Subcutaneous abdominal adipose tissue (tissue), 5 donors: ENCODE results near the gene PURB.
"Not testable (repeated sequence)": the region's sequence is repeated elsewhere in the genome, so short reads cannot be mapped to it uniquely, and the experiment has no call there.

Experiments used
- H3K27ac ChIP-seq: one replicate; pipeline ENCODE4 v1.7.0; 2013; ENCODE audit warnings: low read depth, mild to moderate bottlenecking, inconsistent platforms, low read length, moderate library complexity
- H3K27me3 ChIP-seq, 5 donors: one replicate each; pipeline ENCODE4 v1.7.0; 2013; ENCODE audit warnings: low read length in 5 of 5, inconsistent platforms in 1 of 5; ENCODE audit not compliant: control insufficient read depth in 5 of 5, insufficient read depth in 4 of 5
- H3K36me3 ChIP-seq, 5 donors: one replicate each; pipeline ENCODE4 v1.7.0; 2013; ENCODE audit warnings: low read length in 5 of 5; ENCODE audit not compliant: control insufficient read depth in 5 of 5, insufficient read depth in 5 of 5
- H3K4me1 ChIP-seq, 5 donors: one replicate each; pipeline ENCODE4 v1.7.0; 2013; ENCODE audit warnings: low read length in 5 of 5, mild to moderate bottlenecking in 3 of 5, moderate library complexity in 1 of 5; ENCODE audit not compliant: control insufficient read depth in 5 of 5, insufficient read depth in 5 of 5
- H3K4me3 ChIP-seq, 5 donors: one replicate each; pipeline ENCODE4 v1.7.0; 2013; ENCODE audit warnings: low read length in 5 of 5, low read depth in 1 of 5
- H3K9ac ChIP-seq, 5 donors: one replicate each; pipeline ENCODE4 v1.7.0; 2013; ENCODE audit warnings: low read length in 5 of 5, mild to moderate bottlenecking in 4 of 5, moderate library complexity in 3 of 5
- H3K9me3 ChIP-seq, 5 donors: one replicate each; pipeline ENCODE4 v1.7.0; 2013; ENCODE audit warnings: low read length in 5 of 5; ENCODE audit not compliant: control insufficient read depth in 5 of 5
- donor health status: healthy.
- donor health status: healthy.
- donor health status: healthy.
- donor health status: healthy.
- donor health status: healthy.

Gene PURB

GRCh38 chr7:44861949-44862348 is 23.4 kb downstream of the PURB start:
- H3K9me3 ChIP-seq, H3K36me3 ChIP-seq, H3K27ac ChIP-seq, H3K4me3 ChIP-seq, H3K27me3 ChIP-seq, H3K9ac ChIP-seq, H3K4me1 ChIP-seq: not testable (repeated sequence)

GRCh38 chr7:44858161-44858560 is 27.2 kb downstream of the PURB start:
- H3K4me1 ChIP-seq, result peaks cover 0 to 6% (median 5%) of the 10 kb centered on the region in 5 donors
- H3K4me3 ChIP-seq, result no peak overlapping the region
- no peaks in the 10 kb centered on the region for H3K36me3 ChIP-seq
- no peaks in the 10 kb centered on the region for H3K9me3 ChIP-seq
- no peak overlapping the region for H3K27ac ChIP-seq
- no peak overlapping the region for H3K9ac ChIP-seq
- H3K27me3 ChIP-seq, result peaks cover 0 to 2% (median 0%) of the 10 kb centered on the region in 5 donors

GRCh38 chr7:44854644-44855364 is 30.5 kb downstream of the PURB start:
- H3K4me1 ChIP-seq, result peaks cover 0 to 6% (median 5%) of the 10 kb centered on the region in 5 donors
- no peak overlapping the region for H3K27ac ChIP-seq
- no peak overlapping the region for H3K4me3 ChIP-seq
- no peaks in the 10 kb centered on the region for H3K9me3 ChIP-seq
- no peak overlapping the region for H3K9ac ChIP-seq
- H3K27me3 ChIP-seq, result no peaks in the 10 kb centered on the region
- H3K36me3 ChIP-seq, result no peaks in the 10 kb centered on the region

GRCh38 chr7:44853391-44853790 is 31.9 kb downstream of the PURB start:
- Histone ChIP-seq H3K4me3 (no peak overlapping the region), H3K27ac (no peak overlapping the region), H3K9me3 (no peaks in the 10 kb centered on the region), H3K27me3 (no peaks in the 10 kb centered on the region), H3K9ac (no peak overlapping the region), H3K36me3 (no peaks in the 10 kb centered on the region), H3K4me1 (peaks cover 2 to 15% (median 9%) of the 10 kb centered on the region in 5 donors)

GRCh38 chr7:44852590-44852989 is 32.7 kb downstream of the PURB start:
- peaks cover 2 to 16% (median 9%) of the 10 kb centered on the region in 5 donors for H3K4me1 ChIP-seq
- no peaks in the 10 kb centered on the region for H3K36me3 ChIP-seq
- no peaks in the 10 kb centered on the region for H3K27me3 ChIP-seq
- H3K27ac ChIP-seq, result no peak overlapping the region
- no peak overlapping the region for H3K4me3 ChIP-seq
- no peak overlapping the region for H3K9ac ChIP-seq
- no peaks in the 10 kb centered on the region for H3K9me3 ChIP-seq

GRCh38 chr7:44849885-44850544 is 35.3 kb downstream of the PURB start:
- Histone ChIP-seq H3K36me3 (no peaks in the 10 kb centered on the region), H3K27ac (no peak overlapping the region), H3K4me1 (peaks cover 0 to 28% (median 19%) of the 10 kb centered on the region in 5 donors), H3K27me3 (no peaks in the 10 kb centered on the region), H3K4me3 (no peak overlapping the region), H3K9ac (no peak overlapping the region), H3K9me3 (no peaks in the 10 kb centered on the region)

- no peak overlapping the region for H3K27ac ChIP-seq
- no peaks in the 10 kb centered on the region for H3K36me3 ChIP-seq
- no peaks in the 10 kb centered on the region for H3K27me3 ChIP-seq
- peaks cover 0 to 29% (median 22%) of the 10 kb centered on the region in 5 donors for H3K4me1 ChIP-seq
- H3K9ac ChIP-seq, result no peak overlapping the region
- no peak overlapping the region for H3K4me3 ChIP-seq
- H3K9me3 ChIP-seq, result no peaks in the 10 kb centered on the region
Observed at GRCh38 chr7:44849259-44849884, 36.0 kb downstream of the PURB start.

GRCh38 chr7:44847920-44848634 is 37.3 kb downstream of the PURB start, which contains the start of gene H2AZ2:
Gene H2AZ2 (minus strand): TSS chr7:44848087. CDS start chr7:44847971, 116 bp downstream.
- Histone ChIP-seq H3K9ac (peak within 1 kb of the TSS; percentile 83 to 95 (median 85)), H3K27ac (peak within 1 kb of the TSS; percentile 94), H3K4me1 (peaks cover 0 to 32% (median 22%) of the 10 kb centered on the region in 5 donors), H3K36me3 (no peaks in the 10 kb centered on the region), H3K4me3 (peak within 1 kb of the TSS; percentile 76 to 93 (median 85)), H3K9me3 (no peaks in the 10 kb centered on the region), H3K27me3 (no peaks in the 10 kb centered on the region)

GRCh38 chr7:44847509-44847919 is 37.8 kb downstream of the PURB start:
- Histone ChIP-seq H3K36me3 (no peaks in the 10 kb centered on the region), H3K27me3 (no peaks in the 10 kb centered on the region), H3K4me1 (peaks cover 0 to 35% (median 24%) of the 10 kb centered on the region in 5 donors), H3K9ac (peak overlapping the region; percentile 83 to 95 (median 85)), H3K27ac (peak overlapping the region; percentile 94), H3K4me3 (peak overlapping the region; percentile 75 to 93 (median 77)), H3K9me3 (no peaks in the 10 kb centered on the region)
